ENCODE results near the gene LPAR1.
"Not testable (repeated sequence)": the region's sequence is repeated elsewhere in the genome, so short reads cannot be mapped to it uniquely, and the experiment has no call there.

LPAR1 gene

GRCh38 chr9:110861370-110862110, 176.7 kb downstream of the LPAR1 start:
- DNase-seq = not testable (repeated sequence)

GRCh38 chr9:110856772-110857171, 181.5 kb downstream of the LPAR1 start:
- DNase-seq = no peak

- no peak for DNase-seq
These were observed 187.7 kb downstream of the LPAR1 start for GRCh38 chr9:110850401-110851135.

GRCh38 chr9:110847671-110848070, 190.6 kb downstream of the LPAR1 start:
- no peak for DNase-seq

GRCh38 chr9:110846215-110846614, 192.1 kb downstream of the LPAR1 start:
- DNase-seq = no peak

GRCh38 chr9:110844121-110844520, 194.1 kb downstream of the LPAR1 start:
- DNase-seq = no peak

- no peak for DNase-seq
These were observed 195.3 kb downstream of the LPAR1 start for GRCh38 chr9:110842986-110843385.

GRCh38 chr9:110842169-110842568, 196.1 kb downstream of the LPAR1 start:
- no peak for DNase-seq

- no peak for DNase-seq
These were observed 200.8 kb downstream of the LPAR1 start for GRCh38 chr9:110837401-110838005.

GRCh38 chr9:110835859-110836271, 202.4 kb downstream of the LPAR1 start:
- DNase-seq = no peak

- no peak for DNase-seq
These were observed 202.9 kb downstream of the LPAR1 start for GRCh38 chr9:110835404-110835803.

GRCh38 chr9:110832926-110833325, 205.3 kb downstream of the LPAR1 start:
- no peak for DNase-seq

GRCh38 chr9:110830495-110830894, 207.8 kb downstream of the LPAR1 start:
- DNase-seq = no peak

GRCh38 chr9:110828264-110828663, 210.0 kb downstream of the LPAR1 start:
- no peak for DNase-seq

- not testable (repeated sequence) for DNase-seq
These were observed 211.9 kb downstream of the LPAR1 start for GRCh38 chr9:110826400-110826799.

- DNase-seq = no peak
These were observed 212.3 kb downstream of the LPAR1 start for GRCh38 chr9:110825950-110826349.

GRCh38 chr9:110825129-110825528, 213.1 kb downstream of the LPAR1 start:
- not testable (repeated sequence) for DNase-seq
